Muscle of arm (tissue), 14 donors: ENCODE results near the gene MTX1. TPM values are rescaled to one million over a fixed set of nuclear protein-coding genes. Genes with fewer than 3 reads are reported as not detected.
"Not testable (repeated sequence)": the region's sequence is repeated elsewhere in the genome, so short reads cannot be mapped to it uniquely, and the experiment has no call there.

Source experiments
- DNase-seq: peaks from one replicate; pipeline ENCODE4 v3.0.0-alpha.2; 2013
- long read RNA-seq, 11 donors: transcript quantifications; one replicate each; lab custom pipeline, GENCODE V29; 2026
- polyA plus RNA-seq, 12 donors: library from polyadenylated mRNA; unstranded; fragments of 120-200 nt; gene quantifications; one replicate each; pipeline ENCODE4 v1.2.1, GENCODE V29; 2013; ENCODE audit not compliant: insufficient read length in 12 of 12

MTX1 gene
- polyA plus RNA-seq: 10 to 100 TPM in 11 of 12 donors, not detected in 1; 12.7 to 23.0 (median 19.0) TPM
- long read RNA-seq, donor 1, transcript MTX1-202 (8 exons, 1,632 nt): major isoform, 13 of 14 reads
- long read RNA-seq, donor 1, partial matches to known transcripts: 0 of 14 reads
- long read RNA-seq, donor 1, other reads (novel, unspliced or antisense): 0 of 14 reads
- long read RNA-seq, donor 2, transcript MTX1-202 (8 exons, 1,632 nt): major isoform, 6 of 8 reads
- long read RNA-seq, donor 2, partial matches to known transcripts: 0 of 8 reads
- long read RNA-seq, donor 2, other reads (novel, unspliced or antisense): 0 of 8 reads
- long read RNA-seq, donor 3, partial matches to known transcripts: 0 of 4 reads
- long read RNA-seq, donor 3, other reads (novel, unspliced or antisense): 0 of 4 reads
- long read RNA-seq, donor 4, partial matches to known transcripts: 0 of 4 reads
- long read RNA-seq, donor 4, other reads (novel, unspliced or antisense): 0 of 4 reads
- long read RNA-seq, donor 5, transcript MTX1-202 (8 exons, 1,632 nt): major isoform, 13 of 15 reads
- long read RNA-seq, donor 5, partial matches to known transcripts: 0 of 15 reads
- long read RNA-seq, donor 5, other reads (novel, unspliced or antisense): 0 of 15 reads
- long read RNA-seq, donor 6, partial matches to known transcripts: 0 of 3 reads
- long read RNA-seq, donor 6, other reads (novel, unspliced or antisense): 0 of 3 reads
- long read RNA-seq, donor 7, partial matches to known transcripts: 0 of 3 reads
- long read RNA-seq, donor 7, other reads (novel, unspliced or antisense): 0 of 3 reads
- long read RNA-seq, donor 8, transcript MTX1-202 (8 exons, 1,632 nt): major isoform, 10 of 10 reads
- long read RNA-seq, donor 8, partial matches to known transcripts: 0 of 10 reads
- long read RNA-seq, donor 8, other reads (novel, unspliced or antisense): 0 of 10 reads
- long read RNA-seq, donor 9, transcript MTX1-202 (8 exons, 1,632 nt): major isoform, 5 of 5 reads
- long read RNA-seq, donor 9, partial matches to known transcripts: 0 of 5 reads
- long read RNA-seq, donor 9, other reads (novel, unspliced or antisense): 0 of 5 reads
- long read RNA-seq, donor 10, transcript MTX1-202 (8 exons, 1,632 nt): major isoform, 6 of 6 reads
- long read RNA-seq, donor 10, partial matches to known transcripts: 0 of 6 reads
- long read RNA-seq, donor 10, other reads (novel, unspliced or antisense): 0 of 6 reads
- long read RNA-seq, donor 11, transcript MTX1-202 (8 exons, 1,632 nt): major isoform, 11 of 13 reads
- long read RNA-seq, donor 11, partial matches to known transcripts: 0 of 13 reads
- long read RNA-seq, donor 11, other reads (novel, unspliced or antisense): 0 of 13 reads

- peak; percentile 95 for DNase-seq
Observed at GRCh38 chr1:155208541-155209311, at the start of gene MTX1. Gene MTX1 (plus strand): TSS chr1:155208695. CDS start chr1:155208805, 110 bp downstream.

- no peak for DNase-seq
Observed at GRCh38 chr1:155158991-155159390, 49.5 kb upstream of the MTX1 start.

GRCh38 chr1:155160128-155160527 lies 48.4 kb upstream of the MTX1 start:
- DNase-seq: no peak

GRCh38 chr1:155162631-155163030 lies 45.9 kb upstream of the MTX1 start:
- DNase-seq: not testable (repeated sequence)

GRCh38 chr1:155163785-155164184 lies 44.7 kb upstream of the MTX1 start:
- DNase-seq: not testable (repeated sequence)

- not testable (repeated sequence) for DNase-seq
Observed at GRCh38 chr1:155164625-155165024, 43.9 kb upstream of the MTX1 start.

GRCh38 chr1:155166051-155166470 lies 42.4 kb upstream of the MTX1 start:
- DNase-seq: no peak

- peak; percentile 53 for DNase-seq
Observed at GRCh38 chr1:155166471-155167165, 41.9 kb upstream of the MTX1 start.

GRCh38 chr1:155167166-155168104 lies 41.1 kb upstream of the MTX1 start:
- DNase-seq: peak; percentile 83

- DNase-seq: not testable (repeated sequence)
Observed at GRCh38 chr1:155168105-155168445, 40.4 kb upstream of the MTX1 start.

- no peak for DNase-seq
Observed at GRCh38 chr1:155168456-155169210, 39.9 kb upstream of the MTX1 start.

GRCh38 chr1:155169541-155169940 lies 39.0 kb upstream of the MTX1 start:
- DNase-seq: no peak

- DNase-seq: no peak
Observed at GRCh38 chr1:155170101-155170785, 38.3 kb upstream of the MTX1 start.

- DNase-seq: no peak
Observed at GRCh38 chr1:155170806-155171205, 37.7 kb upstream of the MTX1 start.

GRCh38 chr1:155171836-155172731 lies 36.4 kb upstream of the MTX1 start:
- DNase-seq: no peak

- peak; percentile 96 for DNase-seq
Observed at GRCh38 chr1:155172732-155173477, 35.6 kb upstream of the MTX1 start, which contains the start of gene KRTCAP2. Gene KRTCAP2 (minus strand): TSS chr1:155173304. CDS start chr1:155173224, 80 bp downstream.
